Muscle of arm (tissue), 14 donors: ENCODE measurements around the gene CXCR4. TPM values are rescaled to one million over a fixed set of nuclear protein-coding genes. Genes with fewer than 3 reads are reported as not detected.

Experiments
- DNase-seq: peaks from one replicate; pipeline ENCODE4 v3.0.0-alpha.2; 2013
- long read RNA-seq, 11 donors: transcript quantifications; one replicate each; lab custom pipeline, GENCODE V29; 2026
- polyA plus RNA-seq, 12 donors: library from polyadenylated mRNA; unstranded; fragments of 120-200 nt; gene quantifications; one replicate each; pipeline ENCODE4 v1.2.1, GENCODE V29; 2013; ENCODE audit not compliant: insufficient read length in 12 of 12

The CXCR4 gene
- 10 to 100 TPM in 11 of 12 donors, not detected in 1; 23.9 to 40.1 (median 35.5) TPM for polyA plus RNA-seq
- long read RNA-seq, donor 1, transcript CXCR4-201 (2 exons, 1,682 nt) = major isoform, 15 of 22 reads
- long read RNA-seq, donor 1, transcript CXCR4-202 (1 exons, 1,895 nt) = minor isoform, 7 of 22 reads
- long read RNA-seq, donor 1, partial matches to known transcripts = 0 of 22 reads
- long read RNA-seq, donor 1, other reads (novel, unspliced or antisense) = 0 of 22 reads
- long read RNA-seq, donor 2, transcript CXCR4-202 (1 exons, 1,895 nt) = minor isoform, 11 of 28 reads
- long read RNA-seq, donor 2, transcript CXCR4-201 (2 exons, 1,682 nt) = major isoform, 17 of 28 reads
- long read RNA-seq, donor 2, partial matches to known transcripts = 0 of 28 reads
- long read RNA-seq, donor 2, other reads (novel, unspliced or antisense) = 0 of 28 reads
- long read RNA-seq, donor 3, transcript CXCR4-202 (1 exons, 1,895 nt) = major isoform, 6 of 9 reads
- long read RNA-seq, donor 3, partial matches to known transcripts = 0 of 9 reads
- long read RNA-seq, donor 3, other reads (novel, unspliced or antisense) = 0 of 9 reads
- long read RNA-seq, donor 4, transcript CXCR4-202 (1 exons, 1,895 nt) = major isoform, 6 of 10 reads
- long read RNA-seq, donor 4, partial matches to known transcripts = 0 of 10 reads
- long read RNA-seq, donor 4, other reads (novel, unspliced or antisense) = 0 of 10 reads
- long read RNA-seq, donor 5, transcript CXCR4-201 (2 exons, 1,682 nt) = major isoform, 14 of 25 reads
- long read RNA-seq, donor 5, transcript CXCR4-202 (1 exons, 1,895 nt) = minor isoform, 11 of 25 reads
- long read RNA-seq, donor 5, partial matches to known transcripts = 0 of 25 reads
- long read RNA-seq, donor 5, other reads (novel, unspliced or antisense) = 0 of 25 reads
- long read RNA-seq, donor 6, transcript CXCR4-201 (2 exons, 1,682 nt) = major isoform, 13 of 20 reads
- long read RNA-seq, donor 6, transcript CXCR4-202 (1 exons, 1,895 nt) = minor isoform, 7 of 20 reads
- long read RNA-seq, donor 6, partial matches to known transcripts = 0 of 20 reads
- long read RNA-seq, donor 6, other reads (novel, unspliced or antisense) = 0 of 20 reads
- long read RNA-seq, donor 7, transcript CXCR4-201 (2 exons, 1,682 nt) = major isoform, 8 of 14 reads
- long read RNA-seq, donor 7, transcript CXCR4-202 (1 exons, 1,895 nt) = minor isoform, 6 of 14 reads
- long read RNA-seq, donor 7, partial matches to known transcripts = 0 of 14 reads
- long read RNA-seq, donor 7, other reads (novel, unspliced or antisense) = 0 of 14 reads
- long read RNA-seq, donor 8, transcript CXCR4-202 (1 exons, 1,895 nt) = major isoform, 12 of 24 reads
- long read RNA-seq, donor 8, transcript CXCR4-201 (2 exons, 1,682 nt) = major isoform, 12 of 24 reads
- long read RNA-seq, donor 8, partial matches to known transcripts = 0 of 24 reads
- long read RNA-seq, donor 8, other reads (novel, unspliced or antisense) = 0 of 24 reads
- long read RNA-seq, donor 9, transcript CXCR4-202 (1 exons, 1,895 nt) = major isoform, 14 of 22 reads
- long read RNA-seq, donor 9, transcript CXCR4-201 (2 exons, 1,682 nt) = minor isoform, 8 of 22 reads
- long read RNA-seq, donor 9, partial matches to known transcripts = 0 of 22 reads
- long read RNA-seq, donor 9, other reads (novel, unspliced or antisense) = 0 of 22 reads
- long read RNA-seq, donor 10, transcript CXCR4-201 (2 exons, 1,682 nt) = major isoform, 11 of 17 reads
- long read RNA-seq, donor 10, transcript CXCR4-202 (1 exons, 1,895 nt) = minor isoform, 6 of 17 reads
- long read RNA-seq, donor 10, partial matches to known transcripts = 0 of 17 reads
- long read RNA-seq, donor 10, other reads (novel, unspliced or antisense) = 0 of 17 reads
- long read RNA-seq, donor 11, transcript CXCR4-202 (1 exons, 1,895 nt) = minor isoform, 9 of 24 reads
- long read RNA-seq, donor 11, transcript CXCR4-201 (2 exons, 1,682 nt) = major isoform, 15 of 24 reads
- long read RNA-seq, donor 11, partial matches to known transcripts = 0 of 24 reads
- long read RNA-seq, donor 11, other reads (novel, unspliced or antisense) = 0 of 24 reads

DNA sequence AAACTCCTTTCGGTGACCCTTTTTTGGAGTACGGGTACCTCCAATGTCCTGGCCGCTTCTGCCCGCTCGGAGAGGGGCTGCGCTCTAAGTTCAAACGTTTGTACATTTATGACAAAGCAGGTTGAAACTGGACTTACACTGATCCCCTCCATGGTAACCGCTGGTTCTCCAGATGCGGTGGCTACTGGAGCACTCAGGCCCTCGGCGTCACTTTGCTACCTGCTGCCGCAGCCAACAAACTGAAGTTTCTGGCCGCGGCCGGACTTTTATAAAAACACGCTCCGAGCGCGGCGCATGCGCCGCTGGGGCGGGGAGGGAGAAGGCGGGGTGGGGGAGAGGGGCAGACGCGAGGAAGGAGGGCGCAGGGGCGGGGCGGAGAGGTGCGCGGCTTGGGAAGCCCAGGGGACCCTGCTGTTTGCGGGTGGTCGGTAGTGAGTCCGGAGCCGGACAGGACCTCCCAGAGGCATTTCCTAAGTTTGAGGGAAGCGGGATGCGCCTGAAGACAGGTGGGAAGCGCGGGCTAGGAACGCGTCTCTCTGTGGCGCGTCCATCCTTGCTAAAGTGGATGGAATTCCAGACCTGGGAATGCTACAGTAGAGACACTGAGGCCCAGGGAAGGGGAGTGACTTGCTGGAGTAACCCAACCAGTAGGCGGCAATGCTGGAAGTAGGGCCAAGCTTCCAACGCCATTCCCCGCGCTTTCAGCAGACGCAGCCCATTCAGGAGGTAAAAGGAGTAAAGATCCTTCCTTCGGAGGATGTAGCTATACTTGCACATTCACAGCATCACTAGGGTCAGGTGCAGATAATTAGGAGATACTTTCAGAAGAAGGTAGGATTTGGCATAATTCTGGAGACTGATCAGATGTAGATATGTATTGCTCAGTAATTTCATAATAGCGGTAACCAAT lies at the start of gene CXCR4:
CXCR4 (minus strand) TSS at position 241 of the 910 bp plus-strand sequence; CDS start at position 152, 89 bp downstream.
- peak; percentile 64 for DNase-seq

DNA sequence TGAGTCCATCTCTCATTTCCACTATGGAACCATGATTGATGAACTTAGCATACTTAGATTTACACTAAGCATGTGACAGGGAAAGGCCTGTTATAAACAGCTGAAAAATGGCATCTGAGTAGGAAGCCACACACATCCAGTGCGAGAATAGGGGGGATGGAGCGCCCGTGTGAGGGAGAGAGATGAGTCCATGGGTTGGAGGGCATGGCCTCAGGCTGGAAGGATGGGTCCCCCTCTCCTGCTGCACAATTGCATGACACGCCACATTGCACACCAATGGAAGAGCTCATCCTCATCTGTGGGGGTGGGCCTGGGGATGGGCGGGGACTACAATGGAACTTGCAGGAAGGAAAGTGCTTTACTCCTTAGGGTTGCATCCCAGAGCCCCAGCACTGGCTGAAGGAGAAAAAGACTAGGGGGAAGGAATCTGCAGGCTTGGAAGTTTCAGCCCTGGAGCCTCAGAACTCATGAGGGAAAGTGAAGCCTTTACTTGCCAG lies 46.4 kb upstream of the CXCR4 start:
- no peak for DNase-seq

DNA sequence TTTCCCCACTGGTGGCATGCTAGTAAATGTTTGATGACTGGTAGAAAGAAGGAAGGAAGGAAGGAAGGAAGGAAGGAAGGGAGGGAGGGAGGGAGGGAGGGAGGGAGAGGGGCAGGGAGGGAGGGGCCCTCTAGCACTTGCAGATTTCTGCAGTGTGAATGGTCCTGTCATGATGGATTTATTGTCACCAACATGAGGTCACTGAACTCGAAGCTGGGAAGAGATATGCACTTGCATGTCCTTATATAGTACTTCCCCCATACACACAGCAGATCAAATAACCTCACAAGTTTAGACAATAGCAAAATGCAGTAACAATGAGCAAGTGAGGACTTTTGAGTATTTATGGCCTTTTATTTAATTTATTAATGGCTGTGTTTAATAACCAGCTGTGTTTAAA lies 44.5 kb upstream of the CXCR4 start:
- no peak for DNase-seq

DNA sequence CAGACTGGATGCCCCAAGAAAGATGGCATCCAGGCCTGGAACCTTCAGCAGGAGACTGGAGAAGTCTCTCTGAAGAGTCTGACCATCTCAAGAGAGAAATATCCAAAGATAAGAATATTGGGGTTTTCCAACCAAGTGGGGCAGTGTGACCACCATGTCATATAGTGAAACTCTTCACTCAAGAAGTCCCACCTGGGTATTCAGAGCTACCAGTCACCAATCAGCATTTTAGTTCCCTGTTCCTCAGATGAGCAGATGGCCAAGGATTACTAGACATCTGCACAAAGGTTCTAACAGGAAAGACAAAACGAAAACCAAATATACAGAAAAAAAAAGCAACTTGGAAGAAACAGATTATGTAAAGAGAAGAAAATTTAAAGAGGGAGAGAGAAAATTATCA lies 38.5 kb upstream of the CXCR4 start:
- DNase-seq = no peak

DNA sequence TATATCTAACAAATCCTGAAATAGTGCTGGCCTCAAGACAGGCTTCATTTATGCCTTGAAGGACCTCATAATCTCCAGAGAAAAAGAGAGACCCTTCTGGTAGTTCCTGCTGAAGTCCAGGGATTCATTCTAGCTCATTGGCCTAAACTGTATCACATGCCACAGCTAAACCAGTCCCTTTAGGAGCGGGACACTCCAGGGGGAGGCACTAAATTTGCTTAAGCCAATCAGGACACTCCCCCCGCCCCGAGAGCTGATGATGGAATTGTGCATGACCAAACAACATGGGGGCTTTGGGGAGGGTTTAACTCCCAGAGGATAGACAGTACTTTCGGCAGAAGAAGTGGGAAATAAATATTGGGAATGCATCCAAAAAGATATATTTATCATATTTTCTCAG lies 36.4 kb upstream of the CXCR4 start:
- DNase-seq = no peak

DNA sequence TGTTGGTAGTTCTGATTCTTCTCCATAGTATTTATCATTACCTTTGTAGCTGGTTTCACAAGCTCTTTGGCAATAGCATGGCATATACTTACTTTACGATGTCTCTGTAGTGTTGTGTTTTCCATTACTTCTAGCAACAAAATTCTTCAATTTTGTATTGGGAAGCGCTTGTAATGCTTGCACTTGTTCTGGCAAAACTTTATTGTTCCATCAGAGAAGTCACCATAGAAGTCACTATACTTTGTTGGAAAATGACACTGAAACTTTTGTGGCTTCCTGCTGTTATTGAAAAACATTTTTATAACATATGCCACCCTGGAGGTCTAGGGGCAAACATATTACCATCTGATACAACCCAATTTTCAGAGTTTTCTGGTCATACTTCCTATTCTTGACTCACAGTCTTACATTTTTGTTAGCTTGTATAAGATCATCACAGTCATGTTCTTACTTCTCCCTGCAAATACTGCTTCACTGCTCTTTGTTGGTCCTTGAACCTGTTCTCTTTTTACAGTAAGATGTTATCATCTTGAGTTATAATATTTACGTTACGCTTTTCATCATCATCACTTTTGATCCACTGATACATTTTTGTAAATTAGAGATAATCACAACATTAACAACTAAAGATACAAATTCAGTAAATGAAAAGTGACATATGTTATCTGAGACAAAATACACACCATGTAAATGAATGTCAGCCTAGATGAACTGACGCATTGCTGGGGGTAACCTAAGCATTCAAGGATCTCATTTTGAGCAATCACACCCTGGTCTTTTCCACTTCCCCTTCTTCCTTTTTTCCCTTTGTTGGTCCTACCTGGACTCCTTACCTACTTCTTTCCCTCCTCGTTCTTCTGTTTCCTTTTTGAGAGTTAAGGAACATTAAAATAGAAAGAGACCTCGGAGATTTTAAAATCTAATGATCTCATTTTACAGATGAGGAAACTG lies 33.3 kb upstream of the CXCR4 start:
- DNase-seq = no peak

DNA sequence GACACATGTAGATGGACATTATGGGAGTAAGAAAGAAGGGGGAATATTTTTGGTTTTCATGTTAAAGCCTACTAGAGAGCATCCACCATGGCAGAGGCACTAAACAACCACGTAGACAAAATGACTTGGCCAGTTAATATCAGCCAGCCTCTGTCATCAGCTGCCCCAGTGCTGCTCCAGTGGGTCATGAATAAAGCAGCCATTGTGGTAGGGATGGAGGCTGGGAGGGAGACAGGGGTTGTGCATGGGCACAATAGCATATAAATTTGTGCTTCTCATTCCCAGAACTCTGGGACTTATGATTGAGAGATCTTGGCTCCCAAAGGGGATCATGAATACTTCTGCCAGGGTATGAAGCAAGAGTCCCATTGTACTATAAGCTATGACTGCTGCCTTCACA lies 31.1 kb upstream of the CXCR4 start:
- DNase-seq = no peak

DNA sequence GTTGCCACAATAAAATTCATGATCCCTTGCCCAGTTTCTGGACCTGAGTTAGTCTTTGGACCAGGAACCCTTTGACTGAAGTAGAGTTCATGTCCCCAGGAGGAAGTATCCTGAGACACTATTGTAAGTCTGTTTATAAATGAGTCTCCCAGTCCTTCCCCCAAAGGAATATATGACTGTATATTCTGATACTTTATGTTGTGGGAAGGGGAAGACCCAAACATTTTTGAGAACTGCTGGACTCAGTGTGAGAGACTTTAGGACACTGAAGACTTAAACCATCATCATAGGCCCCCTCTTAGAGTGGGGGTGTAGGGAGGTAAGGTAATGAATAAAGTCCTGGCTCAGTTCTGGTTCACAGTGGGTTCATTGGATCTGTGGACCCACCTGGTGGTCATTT lies 28.6 kb upstream of the CXCR4 start:
- no peak for DNase-seq

DNA sequence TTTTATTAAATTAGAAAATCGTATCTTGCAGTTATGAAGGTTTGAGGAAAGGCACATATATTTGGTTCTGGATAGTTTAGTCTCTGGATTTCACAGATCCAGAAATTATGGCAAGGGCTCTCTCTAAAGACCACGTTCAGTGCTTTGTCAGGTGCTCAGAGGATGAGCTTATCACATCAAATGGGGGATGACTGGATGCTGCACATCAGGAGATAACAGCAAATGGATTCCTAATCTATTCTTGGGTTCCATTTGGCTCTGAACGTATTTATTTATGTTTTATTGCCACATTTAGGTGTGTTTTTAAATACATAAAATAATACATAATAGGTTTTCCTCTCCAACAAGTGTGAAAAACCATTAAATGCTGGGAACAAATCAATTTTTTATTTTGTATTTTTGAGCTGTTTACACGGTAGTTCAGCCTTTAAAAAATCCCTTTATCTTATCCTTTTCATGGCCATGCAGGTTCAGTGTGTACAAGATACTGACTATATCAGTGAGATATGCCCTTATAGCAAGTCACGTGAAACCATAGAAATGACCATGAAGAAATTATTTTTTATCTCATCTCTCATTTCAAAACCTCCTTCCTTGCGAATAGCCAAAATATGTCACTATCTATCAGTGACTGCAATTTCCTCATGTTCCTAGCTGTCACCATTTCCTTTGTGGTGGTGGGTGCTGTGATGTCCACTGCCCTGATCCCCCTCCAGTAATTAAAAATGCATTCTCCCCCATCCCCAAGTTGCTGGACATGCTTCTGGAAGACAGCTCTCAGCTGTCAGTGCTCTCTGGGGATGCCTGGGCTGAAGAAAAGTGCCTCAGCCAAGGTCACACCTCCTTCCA lies 25.9 kb upstream of the CXCR4 start:
- DNase-seq = no peak

DNA sequence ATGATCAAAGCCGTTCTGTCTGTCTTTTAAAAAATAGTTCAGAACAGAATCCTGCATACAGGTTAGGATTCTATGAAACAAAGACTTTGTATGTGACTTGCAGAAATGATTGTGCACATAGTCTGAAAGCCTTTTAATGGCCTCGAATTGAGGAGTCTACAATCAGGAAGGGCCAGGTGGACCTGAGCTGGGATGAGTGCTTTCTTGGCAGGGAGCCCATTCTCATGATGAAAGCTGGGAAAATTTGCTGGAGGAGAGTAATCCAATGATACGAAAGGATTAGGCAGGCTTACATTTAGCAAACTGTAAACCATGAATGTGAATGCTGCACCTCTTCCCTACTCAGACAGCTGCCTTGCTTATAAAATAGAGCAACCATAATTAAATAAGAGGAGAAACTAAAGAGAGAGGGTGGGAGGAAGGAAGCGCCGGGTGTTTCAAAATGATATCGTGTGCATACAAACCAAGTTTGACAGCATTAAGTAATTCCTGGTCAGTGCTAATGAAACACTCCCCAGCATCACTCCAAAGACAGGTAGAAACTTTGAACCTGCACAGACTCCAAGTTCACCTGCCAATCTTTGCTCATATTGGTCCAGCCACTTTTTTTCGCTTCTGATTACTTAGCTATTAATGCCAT lies 23.7 kb upstream of the CXCR4 start:
- DNase-seq = no peak

DNA sequence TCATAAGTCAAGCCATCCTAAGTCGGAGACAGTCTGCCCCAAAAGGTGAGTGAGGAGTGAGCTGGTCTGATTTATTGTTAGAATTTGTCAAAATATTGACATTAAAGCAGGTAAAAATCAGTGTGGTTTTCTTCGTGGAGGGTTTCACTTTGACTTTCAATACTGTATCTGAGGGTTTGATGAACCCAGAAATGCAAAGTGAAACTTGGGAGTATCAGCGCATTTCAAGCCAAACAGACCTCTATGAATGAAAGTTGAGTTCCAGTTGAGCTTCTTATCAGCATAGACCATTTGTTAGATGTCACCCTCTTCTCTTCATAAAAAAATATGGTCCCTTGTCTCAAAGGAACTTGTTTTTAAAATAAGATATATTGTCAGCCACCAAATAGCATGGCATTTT lies 21.7 kb upstream of the CXCR4 start:
- DNase-seq = no peak

DNA sequence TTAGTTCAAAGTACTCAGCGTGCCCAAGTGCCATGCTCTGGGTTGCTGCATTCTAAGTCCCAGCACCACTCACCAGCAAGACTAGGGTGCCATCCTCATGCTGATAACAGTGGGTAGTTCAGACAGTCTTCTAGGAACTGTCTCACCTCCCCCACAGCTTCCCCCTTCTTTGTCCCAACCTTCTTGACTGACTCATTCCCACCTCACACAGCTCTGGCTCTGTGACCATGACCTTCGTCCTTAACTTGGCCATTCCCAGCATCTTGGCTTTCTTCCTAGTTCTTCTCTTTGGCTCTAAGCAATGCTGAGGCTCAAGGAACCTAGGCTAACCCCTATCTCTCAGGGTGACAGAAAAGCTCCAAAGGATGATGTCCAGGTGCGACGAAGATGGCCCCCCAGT lies 20.0 kb upstream of the CXCR4 start:
- DNase-seq = no peak

DNA sequence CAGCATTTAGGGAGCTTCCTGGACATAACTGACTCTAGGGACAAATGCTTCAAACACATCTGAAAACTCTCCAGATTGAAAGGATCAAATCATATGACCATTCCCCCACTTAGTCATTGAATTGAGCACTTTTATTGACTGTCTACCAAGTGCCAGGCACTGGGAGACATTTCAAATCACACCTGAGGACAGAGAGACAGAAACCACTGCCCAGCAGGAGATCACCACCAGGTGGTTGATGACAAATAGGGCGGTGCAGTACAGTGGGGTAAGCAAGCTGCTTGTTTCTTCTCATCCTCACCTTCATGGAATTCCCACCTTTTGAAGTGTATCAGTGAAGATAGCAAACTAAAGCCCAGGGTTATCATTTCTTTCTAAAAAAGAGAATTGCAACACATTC lies 19.0 kb upstream of the CXCR4 start:
- DNase-seq = no peak

DNA sequence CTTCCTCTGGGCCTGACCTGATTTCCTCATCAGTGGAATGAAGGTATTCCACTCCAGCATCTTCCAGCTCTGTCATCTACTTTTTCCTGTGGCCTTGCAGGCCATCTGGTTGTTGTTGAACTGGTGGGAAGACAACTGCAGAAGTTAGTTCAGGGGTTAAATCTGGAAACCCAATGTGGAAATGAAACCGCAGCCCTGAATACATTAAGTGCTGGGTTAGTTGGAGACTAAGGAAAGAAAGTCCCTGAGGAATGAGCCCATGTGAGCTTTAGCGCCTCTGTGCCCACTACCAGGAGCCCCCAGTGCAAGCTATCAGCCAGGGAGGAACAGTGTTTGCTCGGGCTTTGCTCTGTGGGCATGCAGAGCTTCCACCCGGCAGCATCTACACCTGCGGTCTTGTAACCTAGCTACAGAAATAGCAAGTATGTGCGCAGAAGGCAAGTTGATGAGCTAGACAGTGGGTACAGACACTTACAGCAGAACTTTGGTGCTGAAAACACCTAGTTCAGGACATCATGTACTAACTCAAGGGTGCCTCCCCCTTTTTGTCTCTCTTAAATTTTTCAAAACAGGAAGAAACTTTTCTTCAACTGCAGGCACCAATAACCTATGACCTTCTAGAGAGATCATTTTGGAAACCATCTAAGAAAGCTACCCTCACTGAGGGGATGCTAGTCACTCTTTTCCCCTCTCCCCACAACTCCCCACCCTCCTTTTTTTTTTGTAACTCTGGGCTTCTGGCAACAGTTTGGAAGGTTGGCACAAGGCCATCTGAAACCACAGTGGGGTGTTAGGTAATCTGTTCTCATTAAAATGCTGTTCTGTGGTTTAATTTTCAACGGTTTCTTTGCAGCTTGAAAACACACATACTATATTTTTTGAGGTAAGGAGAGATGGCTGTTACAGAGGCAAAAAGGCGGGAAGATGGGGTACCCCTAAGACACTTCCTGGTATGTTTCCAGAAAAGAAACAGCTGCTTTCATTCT lies 18.3 kb upstream of the CXCR4 start:
- DNase-seq = no peak

DNA sequence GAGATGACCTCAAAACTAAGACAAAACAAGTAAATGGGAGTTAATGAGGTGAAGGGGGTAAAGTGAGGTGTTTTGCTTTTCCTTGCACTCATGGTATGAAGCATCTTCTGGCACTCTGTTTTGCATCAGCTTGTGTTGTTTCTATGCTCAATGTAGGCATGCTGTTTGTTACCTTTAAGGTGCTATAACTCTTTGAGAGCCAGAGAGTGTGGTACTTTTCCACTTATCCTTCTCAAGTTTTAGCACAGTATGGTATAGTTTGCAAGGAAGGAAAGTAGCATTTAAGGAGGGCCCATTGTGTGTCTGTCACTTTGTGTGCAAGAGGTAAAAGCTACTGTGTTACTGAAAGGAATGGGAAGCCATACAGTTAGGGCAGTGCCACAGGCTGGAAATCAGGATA lies 17.5 kb upstream of the CXCR4 start:
- DNase-seq = no peak
